NCI-H748 (cell line): ENCODE data around the gene EZR.
A peak's percentile ranks its signal among the peaks of the same experiment; 100 is the strongest.

ENCODE experiments used
- DNase-seq: peaks from one replicate; lab custom pipeline; 2025; ENCODE audit not compliant: unreplicated experiment; lab: John Stamatoyannopoulos, UW

EZR gene

DNA sequence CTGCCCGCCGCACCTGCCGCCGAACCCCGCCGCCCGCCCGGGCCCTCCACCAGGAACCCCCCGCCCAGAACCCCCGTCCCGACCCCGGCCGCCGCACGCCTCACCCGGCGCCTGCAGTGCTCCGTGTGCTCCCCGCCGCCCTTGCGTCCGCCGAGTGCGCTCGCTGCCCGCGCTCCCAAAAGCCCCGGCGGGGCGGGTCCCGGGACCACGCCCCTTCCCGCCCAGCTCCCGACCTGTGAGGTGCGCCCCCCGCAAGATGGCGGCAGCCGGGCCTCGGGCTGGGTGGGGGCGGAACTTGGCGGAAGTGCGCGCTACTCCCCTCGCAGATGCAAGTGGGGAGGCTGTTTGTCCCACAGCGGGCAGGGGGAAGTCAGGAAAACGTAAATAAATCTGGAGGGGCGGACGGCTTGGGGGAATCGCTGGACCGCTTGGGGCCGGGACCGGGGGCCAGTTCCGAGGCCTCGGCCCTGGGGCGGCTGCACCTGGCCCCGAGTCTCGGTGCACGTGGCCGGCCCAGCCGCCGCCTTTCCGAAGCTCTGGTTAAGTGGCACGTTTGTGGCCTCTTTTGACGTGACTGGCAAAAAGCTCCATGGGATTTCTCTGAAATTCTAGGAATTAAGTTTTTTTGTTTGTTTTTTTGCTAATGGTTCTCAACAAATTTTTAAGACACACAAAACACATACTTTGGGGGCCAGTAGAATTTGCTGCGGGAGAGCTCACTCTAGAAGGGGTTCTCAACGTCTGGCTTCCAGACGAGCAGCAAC is at the start of gene EZR:
TSS of gene EZR (minus strand) at position 156 of the 764 bp plus-strand sequence. CDS start 1,275 bp downstream, outside the sequence.
- DNase-seq = peak; percentile 91

GRCh38 chr6:158868122-158868480 is 48.9 kb upstream of the EZR start:
- DNase-seq = no peak

DNA sequence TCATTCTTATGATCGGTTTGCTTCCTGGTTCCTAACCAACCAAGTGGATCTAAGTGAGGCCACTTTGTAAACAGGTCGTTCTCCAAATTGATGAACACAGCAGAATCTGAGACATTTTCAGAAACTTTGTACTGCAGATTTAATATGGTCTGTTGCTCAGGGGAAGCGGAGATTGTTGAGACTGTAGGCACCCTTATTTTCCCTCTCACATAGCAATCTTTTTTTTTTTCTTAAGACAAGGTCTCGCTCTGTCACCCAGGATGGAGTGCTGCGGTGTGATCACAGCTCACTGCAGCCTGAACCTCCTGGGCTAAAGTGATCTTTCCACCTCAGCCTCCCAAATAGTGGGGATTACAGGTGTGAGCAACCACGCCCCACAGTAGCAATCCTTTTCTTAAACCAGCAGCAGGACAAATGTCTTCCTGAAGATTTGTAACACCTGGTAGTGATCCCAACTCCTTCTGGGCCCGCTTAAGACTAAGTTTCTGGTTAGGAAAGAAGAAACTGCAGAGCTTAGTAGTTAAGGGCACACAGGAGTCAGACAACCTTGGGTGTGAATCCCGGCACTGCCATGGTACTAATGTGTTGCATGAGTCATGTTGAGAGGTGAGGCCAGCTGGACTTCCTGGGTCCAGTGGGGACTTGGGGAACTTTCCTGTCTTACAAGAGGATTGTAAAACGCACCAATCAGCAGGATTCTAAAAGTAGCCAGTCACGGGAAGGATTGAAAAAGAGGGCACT is 48.4 kb upstream of the EZR start:
- no peak for DNase-seq

DNA sequence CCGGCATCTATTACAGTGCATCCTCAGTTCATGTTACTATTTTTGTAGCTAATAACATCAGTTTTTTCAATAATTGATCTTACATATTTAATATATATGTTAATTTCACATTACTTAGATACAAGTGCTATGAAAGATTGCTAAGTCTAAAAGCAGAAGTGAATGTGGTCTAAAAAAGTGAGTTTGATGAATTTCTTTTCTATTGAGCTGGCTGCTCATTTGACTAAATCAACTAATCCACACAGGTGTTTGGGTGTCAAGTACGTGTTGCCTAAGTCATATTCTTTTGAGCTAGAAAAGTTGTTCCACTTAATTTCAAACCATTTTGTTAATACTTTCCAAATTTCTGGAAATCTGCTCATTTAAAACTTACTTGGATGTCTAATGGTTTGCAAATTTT is 46.6 kb upstream of the EZR start:
- DNase-seq = no peak

DNA sequence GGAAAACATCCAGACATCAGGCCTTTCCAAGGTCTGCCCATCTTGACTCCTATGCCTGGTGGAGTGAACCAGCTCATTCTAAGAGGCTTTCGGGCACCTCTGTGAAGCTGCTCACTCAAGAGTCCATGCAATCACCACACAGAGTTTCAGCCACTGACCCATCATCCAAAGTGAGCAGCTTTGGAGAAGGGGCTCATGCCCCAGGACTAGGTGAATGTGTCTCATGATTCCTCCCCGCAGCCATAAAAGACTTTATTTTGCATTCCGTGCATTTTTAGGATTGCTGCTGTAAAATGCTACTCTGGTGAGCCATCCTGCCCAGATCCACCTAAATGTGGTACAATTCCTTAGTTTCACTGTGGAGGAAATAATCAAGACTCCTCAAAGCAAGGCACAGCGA is 44.5 kb upstream of the EZR start:
- DNase-seq = no peak

DNA sequence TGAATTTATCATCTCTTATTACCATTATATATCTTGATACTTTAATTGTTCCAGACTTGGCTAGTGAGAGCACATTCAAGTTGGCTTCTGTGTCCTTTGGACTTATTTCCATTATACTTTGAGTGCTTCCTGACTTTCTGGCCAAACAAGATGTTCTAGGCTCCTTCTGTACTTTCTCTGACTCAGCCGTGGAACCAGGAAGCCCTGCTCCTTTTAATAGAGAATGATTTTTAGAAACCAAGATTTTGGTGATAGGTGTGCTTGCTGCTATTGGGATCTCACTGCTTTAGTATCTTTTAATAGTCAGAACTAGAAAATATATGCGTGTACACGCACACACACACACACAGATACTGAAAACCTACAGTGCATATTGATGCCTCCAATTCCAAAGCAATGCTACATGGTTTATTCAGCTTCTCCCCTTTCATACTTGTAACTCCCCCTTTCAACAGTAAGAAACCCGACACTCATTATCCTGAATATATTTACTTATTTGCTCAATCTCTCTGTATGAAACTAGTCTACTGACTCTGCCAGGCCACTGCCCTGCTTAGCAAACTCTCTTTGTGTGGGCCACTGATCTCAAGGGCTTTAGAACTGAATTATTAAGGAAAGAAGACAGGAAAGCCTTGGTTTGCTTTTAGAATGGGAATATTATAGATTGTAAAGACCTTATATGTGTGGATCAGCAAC is 42.7 kb upstream of the EZR start:
- DNase-seq = peak; percentile 73

- DNase-seq = no peak
These were observed 41.2 kb upstream of the EZR start for GRCh38 chr6:158860279-158860865.

GRCh38 chr6:158856261-158856660 is 37.1 kb upstream of the EZR start:
- no peak for DNase-seq

GRCh38 chr6:158854214-158855101 is 35.3 kb upstream of the EZR start:
- no peak for DNase-seq

GRCh38 chr6:158853880-158854213 is 34.7 kb upstream of the EZR start:
- DNase-seq = no peak

GRCh38 chr6:158853072-158853879 is 34.1 kb upstream of the EZR start:
- DNase-seq = peak; percentile 68

- DNase-seq = no peak
These were observed 33.3 kb upstream of the EZR start for GRCh38 chr6:158852312-158853071.

- no peak for DNase-seq
These were observed 31.6 kb upstream of the EZR start for GRCh38 chr6:158850807-158851115.

DNA sequence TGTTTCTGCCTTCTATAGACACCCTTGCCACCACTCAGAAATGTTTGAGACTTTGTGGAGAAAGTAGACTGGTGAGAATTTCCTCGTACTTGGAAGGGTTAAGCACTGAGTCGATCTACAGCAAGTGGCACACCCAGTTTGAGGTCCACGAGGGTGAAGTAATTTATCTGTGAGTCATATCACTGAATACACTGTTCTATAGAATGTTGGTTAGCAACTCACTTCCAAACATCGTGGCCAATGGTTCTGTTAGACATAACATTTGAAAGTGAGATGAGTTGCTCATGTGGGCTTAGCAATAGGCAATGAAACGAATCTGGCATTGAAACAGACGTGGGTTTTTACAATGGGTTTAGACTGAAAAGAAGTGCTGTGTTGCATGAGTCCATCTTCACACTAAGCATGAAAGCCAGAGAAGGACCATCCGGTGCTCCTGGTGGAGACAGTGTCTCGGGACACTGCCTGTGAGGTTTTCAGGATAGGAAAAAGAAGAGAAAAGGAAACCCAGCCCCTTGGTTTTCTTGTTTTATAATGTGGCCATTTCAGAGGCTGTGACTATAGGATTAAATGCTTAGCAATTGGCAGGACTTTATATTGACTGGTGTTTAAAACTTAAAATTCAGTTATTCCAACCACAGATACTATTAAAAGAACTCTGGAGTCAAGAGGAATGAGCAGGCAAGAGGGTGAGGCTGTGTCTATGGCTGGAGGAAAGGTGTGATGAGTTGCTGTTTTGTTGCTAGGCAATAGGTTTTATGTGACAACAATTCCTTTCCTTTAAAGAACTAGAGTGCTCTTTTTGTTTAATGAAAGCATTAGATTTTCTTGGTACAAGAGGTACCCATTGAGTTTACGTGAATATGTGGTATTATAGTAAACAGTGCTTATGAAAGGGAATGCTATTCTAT is 31.0 kb upstream of the EZR start:
- DNase-seq = peak; percentile 81

DNA sequence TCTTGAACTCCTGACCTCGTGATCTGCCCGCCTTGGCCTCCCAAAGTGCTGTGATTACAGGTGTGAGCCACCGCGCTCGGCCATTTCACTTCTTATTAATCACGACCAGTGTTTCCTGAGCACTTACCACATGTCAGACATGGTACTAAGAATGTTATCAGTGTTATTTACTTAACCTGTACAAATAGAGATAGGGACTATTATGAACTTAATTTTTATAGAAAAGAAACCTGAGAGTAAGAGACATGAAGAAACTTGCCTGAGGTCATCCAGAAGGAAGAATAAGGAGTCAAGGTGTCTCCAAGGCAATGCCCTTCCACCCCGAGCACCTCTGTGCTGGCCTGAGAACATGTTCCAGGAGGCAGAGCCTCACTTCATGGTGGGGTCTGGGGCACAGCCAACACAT is 29.3 kb upstream of the EZR start:
- no peak for DNase-seq

DNA sequence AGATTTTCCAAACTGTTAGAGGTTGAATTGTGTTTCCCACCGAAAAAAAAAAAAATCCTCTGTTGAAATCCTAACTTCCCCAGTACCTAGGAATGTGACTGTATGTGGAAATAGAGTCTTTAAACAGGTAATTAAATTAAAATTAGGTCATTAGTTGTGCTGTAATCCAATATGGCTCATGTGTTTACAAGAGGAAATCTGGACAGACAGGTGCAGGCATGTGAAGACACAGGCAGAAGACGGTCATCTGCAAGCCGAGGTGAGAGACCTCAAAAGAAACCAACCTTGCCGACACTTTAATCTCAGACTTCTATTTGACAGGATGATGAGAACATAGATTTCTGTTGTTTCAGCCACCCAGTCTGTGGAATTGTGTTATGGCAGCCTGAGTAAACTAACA is 28.6 kb upstream of the EZR start:
- peak; percentile 12 for DNase-seq

DNA sequence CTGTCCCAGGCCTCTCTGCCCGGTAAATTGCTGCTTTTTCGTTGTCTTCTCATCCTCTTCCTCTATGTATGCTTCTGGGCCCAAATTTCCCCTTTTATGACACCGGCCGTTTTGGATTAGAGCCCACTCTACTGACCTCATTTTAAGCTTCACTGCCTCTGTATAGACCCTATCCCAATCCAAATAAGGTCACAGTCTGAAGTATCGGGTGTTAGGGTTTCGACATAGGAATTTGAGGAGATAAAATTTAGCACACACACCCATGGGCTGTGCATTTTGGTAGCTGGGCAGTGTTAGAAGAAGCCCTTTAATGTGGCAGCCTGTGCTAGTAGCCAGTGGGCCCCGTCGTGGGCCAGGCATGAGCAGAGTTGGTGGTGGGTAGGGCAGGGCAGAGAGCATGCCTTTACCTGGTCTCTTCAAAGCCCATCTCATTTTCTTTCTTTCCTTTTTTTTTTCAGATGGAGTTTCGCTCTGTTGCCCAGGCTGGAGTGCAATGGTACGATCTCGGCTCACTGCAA is 27.9 kb upstream of the EZR start:
- DNase-seq = no peak
